Fibroblast of villous mesenchyme (primary cell): ENCODE data around the gene SUB1. TPM values are rescaled to one million over a fixed set of nuclear protein-coding genes. Genes with fewer than 3 reads are reported as not detected.
"Not testable (repeated sequence)": the region's sequence is repeated elsewhere in the genome, so short reads cannot be mapped to it uniquely, and the experiment has no call there.

Source experiments
- DNase-seq: peaks from one replicate; pipeline ENCODE4 v3.0.0-alpha.2; 2010; ENCODE audit warnings: low read depth
- H3K4me3 ChIP-seq: 2 replicates; pipeline ENCODE4 v1.5.1; 2011; ENCODE audit warnings: low read depth, mild to moderate bottlenecking, low read length
- total RNA-seq: library from RNA; depleted of rRNA; stranded (reverse); fragments of >200 nt; gene quantifications from 2 replicates; pipeline ENCODE4 v1.2.3, GENCODE V29; 2012
- TF ChIP-seq, protein P1 (sequence below): IDR thresholded peaks from 2 replicates; pipeline ENCODE4 v1.5.1; 2012; ENCODE audit warnings: low read depth, mild to moderate bottlenecking, low read length; ENCODE audit not compliant: insufficient read depth

The SUB1 gene
- total RNA-seq, 1 donor, result 142 TPM

DNA sequence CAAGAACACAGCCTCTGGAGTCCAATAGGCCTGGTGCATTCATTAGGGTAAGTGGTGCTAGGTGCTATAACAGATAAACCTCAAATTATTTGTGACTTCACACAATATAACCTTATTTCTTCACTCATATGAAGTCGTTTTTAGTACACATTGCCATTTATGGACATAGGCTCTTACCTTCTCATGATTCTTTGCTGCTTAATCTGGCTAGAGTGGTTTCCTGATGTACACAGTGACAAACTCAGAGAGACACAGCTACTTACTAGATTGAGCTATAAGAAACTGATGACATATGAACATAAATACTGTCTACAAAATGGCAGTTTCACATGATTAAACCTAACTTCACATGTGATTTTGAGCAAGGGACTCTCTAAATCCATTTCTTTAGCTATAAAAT is 14.2 kb upstream of the SUB1 start:
- TF ChIP-seq, protein P1, sequence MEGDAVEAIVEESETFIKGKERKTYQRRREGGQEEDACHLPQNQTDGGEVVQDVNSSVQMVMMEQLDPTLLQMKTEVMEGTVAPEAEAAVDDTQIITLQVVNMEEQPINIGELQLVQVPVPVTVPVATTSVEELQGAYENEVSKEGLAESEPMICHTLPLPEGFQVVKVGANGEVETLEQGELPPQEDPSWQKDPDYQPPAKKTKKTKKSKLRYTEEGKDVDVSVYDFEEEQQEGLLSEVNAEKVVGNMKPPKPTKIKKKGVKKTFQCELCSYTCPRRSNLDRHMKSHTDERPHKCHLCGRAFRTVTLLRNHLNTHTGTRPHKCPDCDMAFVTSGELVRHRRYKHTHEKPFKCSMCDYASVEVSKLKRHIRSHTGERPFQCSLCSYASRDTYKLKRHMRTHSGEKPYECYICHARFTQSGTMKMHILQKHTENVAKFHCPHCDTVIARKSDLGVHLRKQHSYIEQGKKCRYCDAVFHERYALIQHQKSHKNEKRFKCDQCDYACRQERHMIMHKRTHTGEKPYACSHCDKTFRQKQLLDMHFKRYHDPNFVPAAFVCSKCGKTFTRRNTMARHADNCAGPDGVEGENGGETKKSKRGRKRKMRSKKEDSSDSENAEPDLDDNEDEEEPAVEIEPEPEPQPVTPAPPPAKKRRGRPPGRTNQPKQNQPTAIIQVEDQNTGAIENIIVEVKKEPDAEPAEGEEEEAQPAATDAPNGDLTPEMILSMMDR, result no peak
- no peak for DNase-seq
- no peak overlapping the region for H3K4me3 ChIP-seq

DNA sequence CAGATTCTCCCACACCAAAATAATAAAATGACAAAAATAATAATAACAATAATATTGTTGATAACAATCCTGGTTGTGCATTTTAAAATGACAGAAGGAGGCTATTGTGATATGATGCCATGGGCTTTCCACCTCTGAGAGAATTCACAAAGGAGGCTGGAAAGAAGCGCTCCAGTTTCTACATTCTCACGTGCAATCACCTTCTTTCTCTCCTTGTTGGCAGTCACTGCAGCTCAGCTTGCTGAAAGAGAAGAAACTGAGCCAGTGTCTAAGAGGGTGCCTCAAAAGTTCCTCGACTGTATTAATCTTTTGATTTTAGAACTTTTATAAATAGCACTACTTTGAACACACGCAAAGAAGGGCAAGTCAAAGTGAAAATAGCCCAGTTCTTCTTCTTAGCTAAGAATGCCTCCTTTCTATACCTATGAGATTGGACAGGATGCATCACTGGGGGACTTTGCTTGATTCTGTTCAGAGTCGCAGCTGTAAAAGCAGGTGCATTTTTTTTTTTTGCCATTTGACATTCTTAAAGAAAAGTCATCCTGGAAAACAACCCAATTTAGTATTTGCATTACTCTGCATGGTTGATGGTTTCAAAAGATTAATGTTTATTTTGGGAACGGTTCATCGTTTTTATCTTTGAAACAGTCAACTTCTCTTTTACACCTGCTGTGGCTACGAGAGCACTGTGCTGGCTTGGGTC is 12.4 kb upstream of the SUB1 start:
- TF ChIP-seq, protein P1, result no peak
- no peak for DNase-seq
- H3K4me3 ChIP-seq, result no peak overlapping the region

DNA sequence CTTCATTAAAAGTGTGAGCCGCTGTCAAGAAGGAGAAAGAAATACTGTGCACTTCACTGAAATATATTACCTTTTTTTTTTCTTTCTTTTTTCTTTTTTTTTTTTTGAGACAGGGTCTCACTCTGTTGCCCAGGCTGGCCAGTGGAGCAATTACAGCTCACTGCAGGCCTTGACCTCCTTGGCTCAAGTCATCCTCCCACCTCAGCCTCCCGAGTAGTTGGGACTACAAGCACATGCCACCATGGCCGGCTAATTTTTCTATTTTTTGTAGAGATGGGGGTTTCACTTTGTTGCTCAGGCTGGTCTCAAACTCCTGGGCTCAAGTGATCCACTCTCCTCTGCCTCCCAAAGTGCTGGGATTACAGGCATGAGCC is 11.9 kb upstream of the SUB1 start:
- not testable (repeated sequence) for H3K4me3 ChIP-seq, DNase-seq

DNA sequence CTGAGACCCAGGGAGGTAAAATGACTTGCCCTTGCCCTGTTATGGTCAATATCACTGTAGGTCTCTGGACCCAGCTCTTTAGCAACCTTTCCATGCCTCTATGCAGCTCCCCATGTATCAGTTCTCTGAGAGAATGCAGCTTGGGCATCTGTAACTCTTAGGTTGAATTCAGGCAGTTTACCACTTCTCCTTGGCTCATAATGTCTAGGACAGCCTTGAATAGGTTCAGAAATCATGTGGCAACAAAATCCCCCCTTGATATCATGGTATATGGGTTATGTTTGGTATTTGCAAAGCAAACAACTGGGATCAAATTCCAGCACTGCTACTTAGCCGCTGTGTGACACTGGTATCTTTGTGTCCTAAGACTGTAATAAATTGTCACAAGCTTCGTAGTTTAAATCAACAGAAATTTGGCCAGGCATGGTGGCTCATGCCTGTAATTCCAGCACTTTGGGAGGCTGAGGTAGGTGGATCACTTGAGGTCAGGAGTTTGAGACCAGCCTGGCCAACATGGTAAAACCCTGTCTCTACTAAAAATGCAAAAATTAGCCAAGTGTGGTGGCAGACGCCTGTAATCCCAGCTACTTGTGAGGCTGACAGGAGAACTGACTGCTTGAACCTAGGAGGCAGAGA is 10.7 kb upstream of the SUB1 start:
- H3K4me3 ChIP-seq, result no peak overlapping the region
- no peak for DNase-seq
- TF ChIP-seq, protein P1, result no peak

DNA sequence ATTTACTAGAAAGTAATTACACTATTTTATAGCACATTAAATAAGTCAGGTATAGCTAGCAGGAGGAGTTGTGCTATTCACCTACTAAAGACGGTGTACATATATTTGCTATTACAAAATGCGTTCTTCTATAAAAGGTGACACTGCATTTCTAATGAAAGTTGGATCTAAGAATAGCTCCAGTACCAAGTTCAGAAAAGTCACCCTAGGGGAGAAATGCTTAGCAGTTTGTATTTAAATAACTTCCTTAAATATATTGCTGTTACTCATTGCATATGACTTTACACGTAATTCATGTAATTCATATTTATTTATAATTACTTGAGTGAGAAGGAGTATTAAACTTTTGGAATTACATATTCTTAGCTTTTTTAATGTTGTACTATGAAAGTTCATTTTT is 7.0 kb upstream of the SUB1 start:
- no peak for DNase-seq
- TF ChIP-seq, protein P1, result no peak
- no peak overlapping the region for H3K4me3 ChIP-seq

DNA sequence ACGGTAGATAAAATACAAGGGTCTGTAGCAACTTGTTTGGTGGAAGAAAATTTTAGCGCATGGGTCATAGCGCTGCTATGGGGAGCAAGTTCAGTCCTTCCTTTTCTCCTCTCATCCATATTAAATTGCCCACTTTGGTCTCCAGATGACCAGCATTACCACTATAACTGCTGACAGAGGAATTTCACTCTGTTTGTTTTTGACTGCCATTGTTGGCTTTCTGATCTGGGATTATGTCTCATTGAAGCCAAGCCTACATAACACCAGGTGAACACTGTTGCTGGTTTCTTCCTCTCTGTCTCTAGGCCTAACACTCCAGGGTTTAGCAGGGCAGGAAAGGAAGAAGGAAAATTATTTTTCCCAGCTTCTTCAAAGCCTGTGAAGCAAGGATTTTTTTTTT is 6.6 kb upstream of the SUB1 start:
- TF ChIP-seq, protein P1, result no peak
- no peak for DNase-seq
- H3K4me3 ChIP-seq, result no peak overlapping the region

DNA sequence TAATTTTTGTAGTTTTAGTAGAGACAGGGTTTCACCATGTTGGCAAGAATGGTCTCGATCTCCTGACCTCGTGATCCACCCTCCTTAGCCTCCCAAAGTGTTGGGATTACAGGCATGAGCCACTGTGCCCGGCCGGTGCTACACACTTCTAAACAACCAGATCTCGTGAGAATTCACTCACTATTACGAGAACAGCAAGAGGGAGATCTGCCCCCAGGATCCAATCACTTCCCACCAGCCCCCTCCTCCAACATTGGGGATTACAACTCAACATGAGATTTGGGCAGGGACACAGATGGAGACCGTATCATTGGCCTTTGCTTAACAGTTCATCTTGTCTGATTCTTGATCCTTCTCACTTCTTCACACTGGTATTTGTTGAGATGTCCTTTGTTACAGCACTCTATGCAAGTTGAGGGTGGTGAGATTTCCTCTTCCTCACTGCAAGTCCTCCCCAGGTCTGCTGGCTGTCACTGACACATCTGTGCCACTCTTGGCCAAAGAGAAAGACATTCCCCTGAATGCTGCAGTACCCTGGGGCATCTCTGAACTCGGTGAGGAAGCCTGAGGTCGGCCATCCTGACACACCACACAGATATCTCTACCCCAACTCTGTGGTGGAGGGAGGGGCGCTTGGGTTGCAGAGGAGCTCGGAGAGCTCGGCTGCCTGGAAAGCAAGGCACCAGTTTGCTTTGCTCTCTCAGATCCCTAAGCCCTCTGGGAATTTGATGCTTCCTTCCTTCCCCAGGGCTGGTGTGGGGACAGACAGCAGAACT is 4.2 kb upstream of the SUB1 start:
- no peak overlapping the region for H3K4me3 ChIP-seq
- TF ChIP-seq, protein P1, result no peak
- DNase-seq, result no peak
